HG03139 (cell line): ENCODE results near the gene PDC.
"Not testable (repeated sequence)": the region's sequence is repeated elsewhere in the genome, so short reads cannot be mapped to it uniquely, and the experiment has no call there.

Experiments used
- ATAC-seq: cut with Tn5 transposase; IDR thresholded peaks from one replicate; pipeline ENCODE4 v1.9.1; 2021; ENCODE audit not compliant: unreplicated experiment

Gene PDC

DNA sequence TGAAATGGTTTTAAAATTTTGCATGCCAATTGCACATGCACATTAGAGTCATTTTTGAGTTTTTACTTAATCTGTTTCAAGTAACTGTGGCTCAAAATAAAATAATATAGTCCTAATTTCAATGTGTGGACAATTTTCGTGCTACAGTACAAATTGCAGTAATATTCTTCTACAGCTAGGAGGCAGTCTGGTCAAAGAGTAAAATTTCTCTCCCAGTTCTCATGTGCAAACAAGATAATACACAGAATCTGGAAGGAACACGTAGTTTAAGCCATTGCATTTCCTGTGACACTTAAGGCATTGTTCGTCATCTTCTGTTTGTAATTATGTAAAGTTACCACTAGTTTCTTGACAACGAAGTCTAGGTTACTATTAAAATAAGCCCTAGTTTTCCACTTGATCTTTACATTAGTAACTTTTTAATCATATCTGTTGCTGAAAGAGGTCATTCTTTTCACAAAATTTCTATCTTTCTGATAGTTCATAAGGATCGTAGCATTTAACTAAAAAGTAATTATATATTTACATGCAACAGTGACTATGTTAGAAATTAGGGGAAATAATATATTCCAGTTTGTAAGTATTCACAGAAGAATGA, 56.4 kb downstream of the PDC start:
- peak; percentile 47 for ATAC-seq

DNA sequence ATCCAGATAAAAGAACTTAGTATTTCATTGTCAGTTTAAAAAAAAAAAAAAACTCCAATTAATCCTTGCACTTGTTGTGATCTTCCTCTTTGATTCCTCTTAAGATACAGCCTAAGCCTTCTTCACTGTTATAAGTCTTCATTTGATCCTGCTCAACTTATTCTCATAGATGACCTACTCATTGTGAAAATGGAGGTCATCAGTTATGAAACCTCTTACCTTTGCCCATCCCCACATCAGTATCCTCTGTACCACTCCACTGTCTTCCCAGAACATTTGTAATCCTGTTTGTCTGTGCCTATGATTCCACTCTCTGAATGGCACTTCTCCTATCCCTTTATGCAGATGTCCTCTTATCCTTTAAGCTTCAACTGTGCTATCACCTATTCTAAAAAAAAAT, 57.3 kb downstream of the PDC start:
- no peak for ATAC-seq

DNA sequence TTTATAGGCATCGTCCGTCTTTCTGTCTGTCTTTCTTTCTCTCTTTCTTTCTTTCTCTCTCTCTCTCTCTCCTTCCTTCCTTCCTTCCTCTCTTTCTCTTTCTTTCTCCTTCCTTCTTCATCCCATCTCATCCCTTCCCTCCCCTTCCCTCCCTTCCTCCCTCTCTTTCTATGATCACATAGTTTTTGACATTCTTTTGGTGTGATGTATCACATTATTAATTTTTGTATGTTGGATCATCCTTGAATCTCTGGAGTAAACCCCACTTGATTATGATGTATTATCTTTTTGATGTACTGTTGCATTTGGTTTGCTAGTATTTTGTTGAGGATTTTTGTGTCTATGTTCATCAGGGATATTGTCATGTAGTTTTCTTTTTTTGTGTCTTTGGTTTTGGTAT, 59.5 kb downstream of the PDC start:
- not testable (repeated sequence) for ATAC-seq
